Endothelial cell of umbilical vein (primary cell): ENCODE data around the gene SRD5A1. TPM values are rescaled to one million over a fixed set of nuclear protein-coding genes. Genes with fewer than 3 reads are reported as not detected.

Experiments used
- BruUV-seq: library from RNA; stranded (reverse); fragments of 400-500 nt; replicated peaks from 2 replicates; lab custom pipeline; 2021; lab: Mats Ljungman, UMichigan
- CTCF ChIA-PET: fragments of 300-600, 350-600 bp; sonication (Branson Sonifier 250); formaldehyde crosslinking; loops from one replicate; lab custom pipeline; 2021; ENCODE audit warnings: antibody characterized with exemption, inconsistent platforms; lab: Charles Lee
- POLR2A ChIA-PET: fragments of 300-600, 350-600 bp; sonication (Branson Sonifier 250); formaldehyde crosslinking; loops from one replicate; lab custom pipeline; 2021; ENCODE audit warnings: antibody characterized with exemption, inconsistent platforms; lab: Charles Lee
- DNase-seq: peaks from one replicate; pipeline ENCODE4 v3.0.0-alpha.2; 2011; ENCODE audit warnings: low read depth, low spot score
- FAIRE-seq: peaks from 2 replicates; lab custom pipeline; 2011; peaks lifted over from hg19 to GRCh38; lab: Jason Lieb, UNC
- H2AFZ ChIP-seq: 2 replicates; pipeline ENCODE4 v1.6.0; 2012; ENCODE audit warnings: low read depth, low read length, control low read depth, inconsistent platforms
- H3K27ac ChIP-seq: 2 replicates; pipeline ENCODE4 v1.5.1; 2011; ENCODE audit warnings: low read depth, mild to moderate bottlenecking, control low read depth, low read length, moderate library complexity; ENCODE audit not compliant: insufficient read depth
- H3K27me3 ChIP-seq, 2 experiments: 2 replicates each; pipeline versions ENCODE4 v1.6.0 to v1.6.1; 2011; ENCODE audit warnings: low read length in 2 of 2, mixed read lengths in 1 of 2; ENCODE audit not compliant: control insufficient read depth in 2 of 2, insufficient read depth in 2 of 2
- H3K36me3 ChIP-seq, 2 experiments: 2 replicates in 1 of 2; 3 replicates in 1 of 2; pipeline ENCODE4 v1.5.1; 2011; ENCODE audit warnings: low read length in 2 of 2, mild to moderate bottlenecking in 1 of 2, moderate library complexity in 1 of 2; ENCODE audit not compliant: control insufficient read depth in 2 of 2, insufficient read depth in 2 of 2; ENCODE audit errors: extremely low read depth in 1 of 2
- H3K4me1 ChIP-seq: 3 replicates; pipeline ENCODE4 v1.5.1; 2011; ENCODE audit warnings: mild to moderate bottlenecking, low read length; ENCODE audit not compliant: control insufficient read depth, insufficient read depth; ENCODE audit errors: extremely low read depth
- H3K4me2 ChIP-seq: 2 replicates; pipeline ENCODE4 v1.6.1; 2011; ENCODE audit warnings: low read length, control low read depth, mixed read lengths; ENCODE audit not compliant: insufficient read depth
- H3K4me3 ChIP-seq, 3 experiments: fragments of 200-600 bp in 1 of 3; sonication (generic), shearing (Covaris generic) in 1 of 3; replicated peaks in 1 of 3; 2 replicates each; pipeline ENCODE4 v1.5.1; 2011 to 2016; ENCODE audit warnings: control low read depth in 3 of 3, low read length in 3 of 3, mild to moderate bottlenecking in 2 of 3, inconsistent platforms in 1 of 3, low read depth in 1 of 3, moderate library complexity in 1 of 3; ENCODE audit not compliant: insufficient read depth in 1 of 3
- H3K79me2 ChIP-seq: 2 replicates; pipeline ENCODE4 v1.6.0; 2012; ENCODE audit warnings: low read length, inconsistent platforms; ENCODE audit not compliant: control insufficient read depth, insufficient read depth
- H3K9ac ChIP-seq: replicated peaks from 2 replicates; pipeline ENCODE3; 2011; ENCODE audit warnings: low read length, control low read depth; ENCODE audit not compliant: insufficient read depth; ENCODE audit errors: extremely low read depth
- H3K9me1 ChIP-seq: replicated peaks from 3 replicates; pipeline ENCODE4 v1.6.0; 2011; ENCODE audit warnings: mild to moderate bottlenecking, low read length; ENCODE audit not compliant: control insufficient read depth, insufficient read depth; ENCODE audit errors: extremely low read depth
- H3K9me3 ChIP-seq: replicated peaks from 2 replicates; pipeline ENCODE4 v1.5.1; 2012; ENCODE audit warnings: low read length, inconsistent platforms; ENCODE audit not compliant: control insufficient read depth, insufficient read depth
- H4K20me1 ChIP-seq: replicated peaks from 2 replicates; pipeline ENCODE3; 2011; ENCODE audit warnings: mild to moderate bottlenecking, low read length; ENCODE audit not compliant: control insufficient read depth, insufficient read depth; ENCODE audit errors: extremely low read depth
- EZH2 ChIP-seq: IDR thresholded peaks from 2 replicates; pipeline ENCODE4 v1.6.1; 2012; ENCODE audit warnings: borderline replicate concordance, low read depth, mild to moderate bottlenecking, moderate library complexity, low read length, inconsistent platforms; ENCODE audit not compliant: severe bottlenecking
- GATA2 ChIP-seq: IDR thresholded peaks from 2 replicates; pipeline ENCODE4 v1.7.0; 2011; ENCODE audit warnings: low read depth, mild to moderate bottlenecking, moderate library complexity, mixed read lengths, low read length; ENCODE audit not compliant: insufficient read length, insufficient read depth
- JUN ChIP-seq: IDR thresholded peaks from 2 replicates; pipeline ENCODE4 v1.6.1; 2011; ENCODE audit warnings: borderline replicate concordance, low read depth; ENCODE audit not compliant: insufficient read length, insufficient read depth
- MYC ChIP-seq: IDR thresholded peaks from one replicate; pipeline ENCODE4 v1.6.1; 2011; ENCODE audit warnings: mild to moderate bottlenecking, low read depth, low read length
- POLR2A ChIP-seq: IDR thresholded peaks from 2 replicates; pipeline ENCODE4 v1.6.1; 2012; ENCODE audit warnings: low read depth, mild to moderate bottlenecking, control low read depth, low read length
- POLR2AphosphoS5 ChIP-seq: IDR thresholded peaks from 2 replicates; pipeline ENCODE4 v1.6.1; 2012; ENCODE audit warnings: low read depth, mild to moderate bottlenecking, control low read depth, low read length, moderate library complexity; ENCODE audit not compliant: insufficient read depth
- dilution Hi-C: fragments of 300-500 bp; cut with MboI; formaldehyde crosslinking; loops from one replicate; pipeline ENCODE4 v1.15.0; 2019; ENCODE audit warnings: low sequenced_read_pairs; ENCODE audit not compliant: extremely low pct_ligation_motif_present
- intact Hi-C: fragments of 100-400 bp; cut with micrococcal nuclease; formaldehyde crosslinking; loops from one replicate; pipeline ENCODE4 v1.10.0; 2022
- polyA plus RNA-seq, 4 experiments: library from polyadenylated mRNA; depleted of rRNA in 3 of 4; stranded (reverse) in 3 of 4; unstranded in 1 of 4; fragments of >200 nt; gene quantifications; 2 replicates each; pipeline versions ENCODE4 v1.2.1 to v1.2.3, GENCODE V29; 2011 to 2012; ENCODE audit warnings: missing spikeins in 1 of 4
- total RNA-seq: library from RNA; stranded (reverse); gene quantifications from 2 replicates; pipeline ENCODE4 v1.2.3, GENCODE V29; 2021
- TF ChIP-seq, protein P1 (sequence below): IDR thresholded peaks from 2 replicates; pipeline ENCODE4 v1.6.1; 2011; ENCODE audit not compliant: insufficient read depth, insufficient read length
- TF ChIP-seq, protein P2 (sequence below), 2 donors: IDR thresholded peaks; 1 replicate in 1 of 2; 2 replicates in 1 of 2; pipeline ENCODE4 v1.5.1; 2011; ENCODE audit warnings: low read length in 2 of 2, mild to moderate bottlenecking in 2 of 2, moderate library complexity in 2 of 2, control low read depth in 1 of 2, inconsistent platforms in 1 of 2, low read depth in 1 of 2; ENCODE audit not compliant: insufficient read depth in 1 of 2; ENCODE audit errors: extremely low read depth in 1 of 2

SRD5A1 gene
- total and polyA plus RNA-seq, 2 donors (not counting 3 experiments of a cell fraction or from before 2014, with no cell fraction given) = 11.6 to 14.8 TPM

DNA sequence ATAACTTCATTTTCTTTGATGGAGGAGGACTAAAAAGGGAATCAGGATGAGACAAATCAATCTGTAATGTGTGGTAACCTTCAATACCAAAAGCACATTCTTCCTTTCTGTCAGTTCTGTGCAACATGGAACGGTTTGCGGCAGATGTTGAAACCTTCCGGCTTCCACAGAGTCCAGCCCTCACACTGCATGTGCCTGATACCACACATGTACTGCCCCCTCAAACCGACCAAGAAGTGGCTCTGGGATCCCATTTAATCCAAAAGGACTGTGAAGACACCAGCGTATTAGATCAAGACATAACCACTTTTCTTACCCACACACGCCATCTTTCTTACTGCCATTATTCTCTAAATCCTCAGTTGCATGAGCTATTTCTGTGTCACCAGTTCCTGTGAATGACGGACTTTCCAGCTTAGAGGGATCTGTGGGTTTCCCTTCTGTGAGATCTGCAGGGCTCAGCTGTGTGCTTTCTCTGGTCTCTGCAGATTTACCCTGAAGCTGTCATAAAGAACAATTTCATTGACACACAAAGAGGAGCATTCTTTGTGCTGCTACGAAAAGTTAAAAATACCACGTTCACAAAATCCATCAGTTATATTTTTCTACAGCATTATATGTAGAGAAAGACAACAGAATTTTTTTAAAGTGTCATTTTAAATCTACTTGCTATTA lies 26.2 kb upstream of the SRD5A1 start:
- intact Hi-C loops (no loop called here), dilution Hi-C loops (no loop called here)
- no peak for TF ChIP-seq EZH2
- TF ChIP-seq, protein P1, sequence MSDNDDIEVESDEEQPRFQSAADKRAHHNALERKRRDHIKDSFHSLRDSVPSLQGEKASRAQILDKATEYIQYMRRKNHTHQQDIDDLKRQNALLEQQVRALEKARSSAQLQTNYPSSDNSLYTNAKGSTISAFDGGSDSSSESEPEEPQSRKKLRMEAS = no peak
- TF ChIP-seq MYC = no peak
- no peak for TF ChIP-seq JUN
- TF ChIP-seq POLR2A = no peak
- TF ChIP-seq, protein P2, sequence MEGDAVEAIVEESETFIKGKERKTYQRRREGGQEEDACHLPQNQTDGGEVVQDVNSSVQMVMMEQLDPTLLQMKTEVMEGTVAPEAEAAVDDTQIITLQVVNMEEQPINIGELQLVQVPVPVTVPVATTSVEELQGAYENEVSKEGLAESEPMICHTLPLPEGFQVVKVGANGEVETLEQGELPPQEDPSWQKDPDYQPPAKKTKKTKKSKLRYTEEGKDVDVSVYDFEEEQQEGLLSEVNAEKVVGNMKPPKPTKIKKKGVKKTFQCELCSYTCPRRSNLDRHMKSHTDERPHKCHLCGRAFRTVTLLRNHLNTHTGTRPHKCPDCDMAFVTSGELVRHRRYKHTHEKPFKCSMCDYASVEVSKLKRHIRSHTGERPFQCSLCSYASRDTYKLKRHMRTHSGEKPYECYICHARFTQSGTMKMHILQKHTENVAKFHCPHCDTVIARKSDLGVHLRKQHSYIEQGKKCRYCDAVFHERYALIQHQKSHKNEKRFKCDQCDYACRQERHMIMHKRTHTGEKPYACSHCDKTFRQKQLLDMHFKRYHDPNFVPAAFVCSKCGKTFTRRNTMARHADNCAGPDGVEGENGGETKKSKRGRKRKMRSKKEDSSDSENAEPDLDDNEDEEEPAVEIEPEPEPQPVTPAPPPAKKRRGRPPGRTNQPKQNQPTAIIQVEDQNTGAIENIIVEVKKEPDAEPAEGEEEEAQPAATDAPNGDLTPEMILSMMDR (IDR thresholded peaks at IDR 0.05; ENCODE audit: extremely low read depth in 1 of 2, insufficient read depth in 1 of 2, low read depth in 1 of 2, low read length in 2 of 2) = no peak
- no peak for TF ChIP-seq POLR2AphosphoS5
- no peak for TF ChIP-seq GATA2
- FAIRE-seq (no peak), DNase-seq (no peak)
- H3K4me1 ChIP-seq = no peaks in the 10 kb centered on the region
- ChIA-PET CTCF (interaction anchor here (2.3 kb wide), 1 partner anchor 138 kb away, joined by 8 read pairs; no protein-coding TSS in a partner anchor), POLR2A (interaction anchor here (0.6 kb wide), 1 partner anchor 16 kb away, joined by 6 read pairs; no protein-coding TSS in a partner anchor)
- H3K27me3 ChIP-seq = no peaks in the 10 kb centered on the region
- no peak overlapping the region for H3K4me3 ChIP-seq
- no peak overlapping the region for H3K4me2 ChIP-seq
- H2AFZ ChIP-seq = no peak overlapping the region
- H3K79me2 ChIP-seq = peaks cover 6% of the 10 kb centered on the region
- H3K9me1 ChIP-seq = no peaks in the 10 kb centered on the region
- no peak overlapping the region for H3K9ac ChIP-seq
- BruUV-seq = no TSS peak
- H3K36me3 ChIP-seq = peaks cover 42% of the 10 kb centered on the region in 2 experiments
- H3K9me3 ChIP-seq = no peaks in the 10 kb centered on the region
- H3K27ac ChIP-seq = no peak overlapping the region
- peaks cover 2% of the 10 kb centered on the region for H4K20me1 ChIP-seq
